Adipose tissue (tissue), 3 donors: Measurements from ENCODE around the gene GPAT3. TPM values are rescaled to one million over a fixed set of nuclear protein-coding genes. Genes with fewer than 3 reads are reported as not detected.
"Not testable (repeated sequence)": the region's sequence is repeated elsewhere in the genome, so short reads cannot be mapped to it uniquely, and the experiment has no call there.

Source experiments
- H3K27ac ChIP-seq: one replicate; pipeline ENCODE4 v1.5.1; 2013; ENCODE audit warnings: low read depth, low read length
- WGBS, 3 donors: extraction: QIAGEN DNeasy Blood & Tissue Kit; methylation state at CpG; one replicate each; pipeline ENCODE4 v1.1.7; 2013; 5-methylcytosine and 5-hydroxymethylcytosine counted together
- polyA plus RNA-seq, 3 donors: library from polyadenylated mRNA; stranded (reverse); fragments of 200-250 nt; gene quantifications; one replicate each; pipeline ENCODE4 v1.2.3, GENCODE V29; 2013
- donor health status: healthy with polysubstance abuse.
- donor health status: Bipolar disorder and iron deficiency.
- donor health status: healthy.

GPAT3 gene
- 10 to 100 TPM in 2 of 3 donors, 1 to 10 TPM in 1; 2.1 to 66.4 (median 17.3) TPM for polyA plus RNA-seq

- 0% methylated on average over 56 to 63 of the region's 63 CpGs for WGBS, 3 donors
- no peak within 1 kb of the TSS for H3K27ac ChIP-seq
Observed at GRCh38 chr4:83535520-83536361, at the start of gene GPAT3. Gene GPAT3, plus strand, starts transcription at chr4:83536108. Its CDS starts 515 bp downstream, at chr4:83536623.

DNA sequence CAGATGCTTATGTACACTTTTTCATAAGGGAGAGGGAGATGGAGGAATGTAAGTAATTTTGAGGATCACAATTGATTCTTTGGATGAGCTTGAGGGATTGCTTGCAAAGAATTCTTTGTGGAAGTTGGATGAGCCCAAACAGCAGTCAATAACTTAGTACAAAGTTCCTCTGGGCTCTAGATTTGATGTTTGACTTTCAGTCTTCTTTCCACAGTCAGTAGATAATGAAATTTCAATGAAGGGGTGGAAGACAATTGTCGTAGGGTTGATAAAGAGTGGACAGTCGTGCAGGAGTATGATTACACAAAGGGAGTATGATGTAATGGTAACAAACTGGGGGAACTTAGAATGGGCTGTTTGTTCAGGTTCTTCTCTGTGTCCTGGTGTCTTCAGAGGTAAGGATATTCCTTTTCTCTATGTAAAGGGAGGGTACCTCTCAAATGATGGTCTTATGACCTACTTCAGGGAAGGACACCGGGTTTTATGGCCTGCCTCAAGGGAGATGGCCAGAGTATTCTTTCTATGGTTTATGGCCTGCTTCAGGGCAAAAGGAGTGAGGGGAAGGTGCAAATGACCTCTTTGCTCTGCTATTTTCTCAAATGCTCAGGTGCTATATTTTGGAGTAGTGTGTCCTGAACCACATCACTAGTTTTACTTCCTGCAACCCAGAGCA lies 49.3 kb upstream of the GPAT3 start:
- WGBS, 3 donors: 69 to 85% (median 77%) methylated on average over 3 of the region's 3 CpGs
- H3K27ac ChIP-seq: no peak overlapping the region

DNA sequence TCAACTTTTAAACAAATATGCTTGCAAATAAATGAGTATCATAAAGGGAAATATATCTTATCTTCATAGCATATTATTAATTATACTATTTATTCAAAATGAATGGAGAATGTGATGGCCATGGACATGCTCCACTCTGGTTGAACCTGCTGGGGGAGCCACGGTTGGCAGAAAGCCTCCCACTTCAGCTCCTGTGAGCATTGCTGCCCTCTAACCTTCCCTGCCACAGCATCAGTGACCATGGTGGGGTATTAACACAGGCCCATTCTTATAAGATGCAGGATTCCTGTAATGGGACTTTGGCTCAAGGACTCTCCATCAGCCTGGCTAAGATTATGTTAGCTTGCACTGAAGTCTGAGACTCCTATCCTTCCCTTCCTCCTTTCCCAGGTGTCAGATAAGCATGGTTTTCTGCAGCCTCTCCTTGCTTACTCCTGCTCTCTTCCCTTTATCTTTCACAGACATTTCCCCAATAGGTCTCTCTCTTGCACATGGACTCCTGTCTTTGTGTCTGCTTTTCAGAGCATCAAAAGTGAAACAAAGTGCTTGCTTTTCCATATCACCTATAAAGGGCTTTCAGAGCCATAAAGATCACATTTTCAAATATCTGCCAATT lies 46.1 kb upstream of the GPAT3 start:
- 8 to 49% (median 48%) methylated on average over 1 of the region's 1 CpG for WGBS, 3 donors
- H3K27ac ChIP-seq: no peak overlapping the region

GRCh38 chr4:83490876-83491450 lies 44.9 kb upstream of the GPAT3 start:
- 0 to 10% (median 3%) methylated on average over 1 of the region's 1 CpG for WGBS, 3 donors
- no peak overlapping the region for H3K27ac ChIP-seq

GRCh38 chr4:83496085-83496917 lies 39.6 kb upstream of the GPAT3 start:
- not testable (repeated sequence) for H3K27ac ChIP-seq
- 75 to 85% (median 85%) methylated on average over 8 of the region's 8 CpGs for WGBS, 3 donors

- H3K27ac ChIP-seq: no peak overlapping the region
- WGBS, 3 donors: 94 to 96% (median 94%) methylated on average over 1 of the region's 1 CpG
Observed at GRCh38 chr4:83498187-83498586, 37.7 kb upstream of the GPAT3 start.

GRCh38 chr4:83501671-83502070 lies 34.2 kb upstream of the GPAT3 start:
- WGBS, 3 donors: 77 to 91% (median 85%) methylated on average over 3 of the region's 3 CpGs
- not testable (repeated sequence) for H3K27ac ChIP-seq

DNA sequence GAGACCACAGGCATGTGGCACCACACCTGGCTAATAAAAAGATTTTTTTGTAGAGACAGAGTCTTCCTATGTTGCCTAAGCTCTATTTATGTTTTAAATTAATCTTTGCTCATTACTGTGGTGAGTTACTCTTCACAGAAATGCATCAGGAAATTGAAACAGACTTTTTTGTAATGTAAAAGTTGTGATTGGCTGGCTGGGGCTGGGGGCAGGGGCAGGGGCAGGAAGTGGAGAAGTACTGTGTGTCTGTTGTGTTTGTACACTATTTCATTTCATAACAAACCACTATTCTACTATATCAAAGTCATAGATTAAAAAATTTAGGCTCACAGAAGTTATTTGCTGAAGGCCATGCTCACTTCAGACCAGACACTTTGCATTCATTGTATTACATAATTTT lies 31.9 kb upstream of the GPAT3 start:
- H3K27ac ChIP-seq: no peak overlapping the region

DNA sequence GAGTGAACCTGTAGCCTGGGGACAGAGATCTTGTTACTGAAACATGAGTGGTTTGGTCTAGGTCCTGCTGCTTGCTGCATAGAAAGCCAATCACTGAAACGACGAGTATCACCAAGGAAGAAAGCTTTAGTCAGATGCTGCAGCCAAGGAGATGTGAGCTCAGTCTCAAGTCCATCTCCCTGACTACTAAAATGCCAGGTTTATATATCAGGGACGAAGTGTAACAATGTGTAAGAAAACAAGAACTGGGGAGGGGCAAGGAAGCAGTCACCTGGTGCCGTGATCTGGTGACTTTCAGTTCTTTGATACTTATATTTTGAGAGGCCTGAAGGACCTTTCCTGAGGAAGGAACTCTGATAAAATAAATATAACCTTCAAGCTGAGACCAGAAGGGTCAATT lies 31.4 kb upstream of the GPAT3 start:
- WGBS, 3 donors: 50 to 70% (median 67%) methylated on average over 4 of the region's 4 CpGs
- H3K27ac ChIP-seq: no peak overlapping the region

DNA sequence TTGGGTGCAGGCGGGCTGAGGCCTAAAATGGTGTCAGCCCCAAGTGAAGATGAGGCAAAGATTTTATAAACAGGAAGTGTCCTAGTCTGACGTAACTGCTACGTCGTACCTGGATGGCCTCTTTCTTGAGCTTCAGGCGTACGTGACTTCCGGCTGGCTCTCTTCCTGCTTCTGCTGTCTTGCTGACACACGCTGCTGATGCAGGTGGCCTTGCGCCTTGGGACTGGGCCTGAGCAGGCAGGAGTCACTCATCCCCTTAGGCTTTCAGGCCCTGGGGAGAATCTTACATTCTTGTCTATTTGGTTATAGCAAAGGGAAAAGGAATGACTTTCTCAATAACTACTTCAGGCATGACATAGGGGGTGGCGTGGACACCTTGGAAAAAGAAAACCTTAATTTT lies 30.9 kb upstream of the GPAT3 start:
- WGBS, 3 donors: 71 to 82% (median 74%) methylated on average over 10 of the region's 10 CpGs
- no peak overlapping the region for H3K27ac ChIP-seq

GRCh38 chr4:83509156-83509585 lies 26.7 kb upstream of the GPAT3 start:
- WGBS, 3 donors: 59 to 63% (median 62%) methylated on average over 3 of the region's 3 CpGs
- H3K27ac ChIP-seq: not testable (repeated sequence)

GRCh38 chr4:83510442-83510841 lies 25.5 kb upstream of the GPAT3 start:
- H3K27ac ChIP-seq: no peak overlapping the region
- WGBS, 3 donors: 71 to 99% (median 91%) methylated on average over 4 of the region's 4 CpGs

DNA sequence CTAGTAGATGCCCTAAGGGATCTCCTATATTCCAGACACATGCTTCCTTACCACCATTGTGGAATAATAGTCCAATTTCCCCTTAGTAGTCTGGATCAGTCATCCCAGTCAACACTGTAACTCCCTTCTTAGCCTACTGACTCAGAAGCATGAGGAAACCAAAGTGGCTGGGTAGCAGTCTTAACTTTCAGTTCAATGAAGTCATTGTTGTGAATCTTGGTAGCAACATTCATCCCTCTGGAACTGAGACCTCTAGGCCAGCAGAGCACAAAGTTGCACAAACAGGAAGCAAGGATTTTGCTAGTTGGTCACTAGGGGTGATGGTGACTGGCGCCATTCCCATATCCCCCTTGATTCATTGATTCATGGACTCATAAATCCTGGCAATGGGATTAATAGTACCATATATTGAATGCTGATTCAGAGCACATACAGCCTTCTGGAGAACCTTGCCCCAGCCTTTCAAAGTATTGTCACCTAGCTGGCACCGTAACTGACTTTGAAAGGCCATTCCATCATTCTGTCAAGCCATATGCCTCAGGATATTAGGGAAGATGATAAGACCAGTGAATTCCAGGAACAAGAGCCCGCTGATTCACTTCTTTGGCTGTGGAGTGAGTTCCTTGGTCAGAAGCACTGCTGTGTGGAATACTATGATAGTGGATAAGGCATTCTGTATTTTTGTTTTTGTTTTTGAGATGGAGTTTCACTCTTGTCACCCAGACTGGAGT lies 19.7 kb upstream of the GPAT3 start:
- 56 to 72% (median 65%) methylated on average over 3 of the region's 3 CpGs for WGBS, 3 donors
- H3K27ac ChIP-seq: no peak overlapping the region

DNA sequence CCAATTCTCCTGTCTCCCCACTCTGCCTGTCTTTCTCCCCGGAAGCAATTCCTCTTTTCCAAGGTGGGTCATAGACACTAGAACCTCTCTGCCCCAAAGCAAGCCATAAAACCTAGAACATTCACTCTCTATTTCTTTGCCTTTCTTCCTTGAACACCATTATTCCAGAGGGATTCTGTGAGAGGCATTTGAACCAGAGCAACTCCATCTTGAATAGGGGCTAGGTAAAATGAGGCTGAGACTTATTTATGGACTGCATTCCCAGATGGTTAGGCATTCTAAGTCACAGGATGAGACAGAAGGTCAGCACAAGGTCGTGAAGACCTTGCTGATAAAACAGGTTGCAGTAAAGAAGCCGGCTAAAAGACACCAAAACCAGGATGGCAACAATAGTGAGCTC lies 13.7 kb upstream of the GPAT3 start:
- no peak overlapping the region for H3K27ac ChIP-seq
- WGBS, 3 donors: 63 to 70% (median 68%) methylated on average over 3 of the region's 3 CpGs

- 80 to 88% (median 85%) methylated on average over 2 of the region's 2 CpGs for WGBS, 3 donors
- no peak overlapping the region for H3K27ac ChIP-seq
Observed at GRCh38 chr4:83527671-83528070, 8.2 kb upstream of the GPAT3 start.

GRCh38 chr4:83536362-83537272 lies 709 bp downstream of the GPAT3 start:
- 9 to 10% (median 9%) methylated on average over 43 to 46 of the region's 46 CpGs for WGBS, 3 donors
- no peak overlapping the region for H3K27ac ChIP-seq

DNA sequence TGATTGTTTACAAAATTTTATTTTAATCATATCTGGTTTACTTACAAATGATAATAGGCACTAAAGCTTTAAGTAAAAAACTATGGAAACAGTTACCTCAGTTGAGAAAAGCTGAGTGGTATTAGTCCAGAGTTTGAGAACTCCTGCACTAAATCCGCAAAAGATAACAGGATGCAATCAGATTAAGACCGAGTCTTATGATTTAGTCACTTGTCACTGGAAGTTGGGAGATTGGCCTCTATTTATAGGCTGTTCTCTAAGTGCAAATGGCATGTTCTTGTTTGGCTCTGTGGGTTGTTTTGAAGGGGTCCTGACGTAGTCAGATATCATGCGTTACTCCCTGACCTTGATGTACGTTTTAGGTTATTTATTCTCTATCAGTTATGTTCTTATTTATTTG lies 6.3 kb downstream of the GPAT3 start:
- 62 to 91% (median 85%) methylated on average over 5 of the region's 5 CpGs for WGBS, 3 donors
- no peak overlapping the region for H3K27ac ChIP-seq
